Upper lobe of left lung (tissue), 4 donors: Measurements from ENCODE around the gene TRIM47.
"Not testable (repeated sequence)": the region's sequence is repeated elsewhere in the genome, so short reads cannot be mapped to it uniquely, and the experiment has no call there.

Experiments used
- CTCF ChIP-seq, 6 experiments: fragments of 450-650 bp in 4 of 6; fragments of 200-600 bp in 2 of 6; sonication (generic) in 2 of 6; IDR thresholded peaks; one replicate each; pipeline ENCODE4 v1.5.1; 2016 to 2019; ENCODE audit warnings: antibody characterized with exemption in 6 of 6
- POLR2A ChIP-seq, 4 donors: fragments of 450-650 bp; IDR thresholded peaks; one replicate each; pipeline ENCODE4 v1.5.1; 2016 to 2017; ENCODE audit warnings: antibody characterized with exemption in 4 of 4, mild to moderate bottlenecking in 2 of 4

GRCh38 chr17:75851693-75851991 lies 26.7 kb downstream of the TRIM47 start:
- not testable (repeated sequence) for TF ChIP-seq POLR2A, CTCF (IDR thresholded peaks at IDR 0.05)
